GM18909 (cell line): ENCODE results near the gene CLIP1.
"Not testable (repeated sequence)": the region's sequence is repeated elsewhere in the genome, so short reads cannot be mapped to it uniquely, and the experiment has no call there.

Source experiments
- ATAC-seq: cut with Tn5 transposase; IDR thresholded peaks from one replicate; pipeline ENCODE4 v1.9.1; 2021; ENCODE audit warnings: mild to moderate bottlenecking; ENCODE audit not compliant: unreplicated experiment, poor library complexity

CLIP1 gene

DNA sequence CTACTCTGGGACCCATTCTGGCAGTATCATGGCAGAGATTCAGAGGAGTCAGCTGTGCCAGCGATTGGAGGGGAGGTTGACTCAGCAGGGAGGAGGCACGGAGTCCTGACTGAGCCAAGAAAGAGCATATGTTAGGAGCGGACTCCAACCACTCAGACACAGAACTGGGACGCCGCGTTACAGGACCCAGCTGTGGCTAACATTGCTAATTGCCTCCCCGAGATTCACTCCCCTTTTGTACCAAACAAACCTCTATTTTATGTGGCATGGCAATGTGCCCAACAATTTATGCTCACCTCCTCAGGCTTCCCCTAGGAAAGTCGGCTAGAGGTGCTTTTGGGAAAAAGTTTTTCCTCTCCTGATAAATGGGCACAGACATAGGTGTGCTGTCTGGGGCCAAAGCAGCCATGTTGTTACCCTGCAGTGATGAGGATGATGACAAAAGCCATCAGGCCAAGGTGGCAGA is 15.2 kb upstream of the CLIP1 start:
- ATAC-seq: no peak

DNA sequence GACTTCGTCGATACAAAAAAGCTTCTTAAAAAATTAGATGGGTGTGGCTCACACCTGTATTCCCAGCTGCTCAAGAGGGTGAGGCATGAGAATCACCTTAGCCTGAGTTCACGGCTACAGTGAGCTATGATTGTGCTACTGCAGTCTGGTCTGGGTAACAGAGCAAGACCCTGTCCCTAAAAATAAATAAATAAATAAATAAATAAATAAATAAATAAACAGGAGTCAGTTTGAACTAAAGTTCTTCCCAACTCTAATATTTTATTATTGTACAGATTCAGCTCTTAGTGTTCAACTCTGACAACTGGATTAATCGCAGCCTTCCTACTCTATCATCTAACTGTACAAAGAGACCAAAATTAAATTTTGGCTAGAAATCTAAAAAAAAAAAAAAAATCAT is 12.7 kb upstream of the CLIP1 start:
- no peak for ATAC-seq

DNA sequence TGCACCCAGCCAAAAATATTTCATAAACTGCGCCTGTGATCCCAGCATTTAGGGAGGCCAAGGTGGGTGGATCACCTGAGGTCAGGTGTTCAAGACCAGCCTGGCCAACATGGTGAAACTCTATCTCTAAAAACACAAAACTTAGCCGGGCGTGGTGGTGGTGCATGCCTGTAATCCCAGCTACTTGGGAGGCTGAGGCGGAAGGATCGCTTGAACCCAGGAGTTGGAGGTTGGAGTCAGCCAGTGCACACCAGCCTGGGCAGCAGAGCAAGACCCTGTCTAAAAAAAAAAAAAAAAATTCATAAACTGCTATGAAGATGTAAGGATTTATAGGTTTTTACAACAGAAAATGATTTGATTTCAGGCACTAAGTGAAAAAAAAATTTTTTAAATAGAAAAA is 6.6 kb upstream of the CLIP1 start:
- ATAC-seq: not testable (repeated sequence)

DNA sequence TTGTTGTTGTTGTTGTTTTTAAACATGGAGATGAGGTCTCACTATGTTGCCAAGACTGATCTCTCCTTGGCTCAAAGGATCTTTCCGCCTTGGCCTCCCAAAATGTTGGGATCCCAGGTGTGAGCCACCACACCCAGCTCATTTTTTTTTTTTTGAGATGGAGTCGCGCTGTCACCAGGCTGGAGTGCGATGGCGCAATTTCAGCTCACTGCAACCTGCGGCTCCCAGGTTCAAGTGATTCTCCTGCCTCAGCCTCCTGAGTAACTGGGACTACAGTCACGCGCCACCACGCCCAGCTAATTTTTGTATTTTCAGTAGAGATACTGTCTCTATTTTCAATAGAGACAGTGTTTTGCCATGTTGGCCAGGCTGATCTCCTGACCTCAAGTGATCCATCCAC is 4.9 kb upstream of the CLIP1 start:
- no peak for ATAC-seq

DNA sequence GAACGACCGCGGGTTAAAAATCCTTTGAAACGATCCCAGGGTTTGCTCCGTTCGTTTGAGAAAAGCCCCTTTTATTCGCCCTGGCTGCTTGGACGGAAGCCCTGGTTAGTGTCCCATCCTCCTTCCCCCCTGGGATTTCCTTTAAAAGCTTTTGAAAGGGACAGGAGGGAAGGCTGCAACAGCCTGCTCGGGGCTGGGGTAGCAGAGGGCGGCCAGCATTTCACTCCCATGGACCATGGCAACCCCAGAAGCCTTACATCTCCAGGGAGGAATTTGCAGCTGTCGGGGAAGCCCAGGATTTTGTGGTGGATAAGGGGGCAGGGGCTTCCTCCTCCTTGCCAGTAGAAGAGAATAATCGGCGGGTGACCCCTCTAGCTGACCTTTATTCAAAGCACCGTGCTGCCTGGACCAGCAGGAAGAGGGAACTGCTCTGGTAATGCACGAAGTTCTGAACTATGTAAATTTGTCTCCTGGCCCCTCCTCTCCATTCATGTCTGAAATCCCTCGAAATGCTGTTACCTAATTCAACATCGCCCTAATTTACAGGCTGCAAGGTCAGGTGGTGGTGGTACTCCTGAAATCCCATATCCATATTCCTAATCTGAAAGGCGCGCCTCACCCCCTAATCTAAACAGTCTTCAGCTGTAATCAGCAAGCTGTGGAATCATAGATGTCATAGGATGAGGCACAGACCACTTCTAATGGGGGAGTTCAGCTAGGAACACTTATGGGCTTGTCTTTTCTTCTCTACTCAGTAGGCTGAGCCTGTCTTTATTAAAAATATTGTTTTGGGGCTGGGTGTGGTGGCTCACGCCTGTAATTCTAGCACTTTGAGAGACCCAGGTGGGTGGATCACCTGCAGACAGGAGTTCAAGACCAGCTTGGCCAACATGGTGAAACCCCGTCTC is 1.0 kb upstream of the CLIP1 start:
- ATAC-seq: no peak

DNA sequence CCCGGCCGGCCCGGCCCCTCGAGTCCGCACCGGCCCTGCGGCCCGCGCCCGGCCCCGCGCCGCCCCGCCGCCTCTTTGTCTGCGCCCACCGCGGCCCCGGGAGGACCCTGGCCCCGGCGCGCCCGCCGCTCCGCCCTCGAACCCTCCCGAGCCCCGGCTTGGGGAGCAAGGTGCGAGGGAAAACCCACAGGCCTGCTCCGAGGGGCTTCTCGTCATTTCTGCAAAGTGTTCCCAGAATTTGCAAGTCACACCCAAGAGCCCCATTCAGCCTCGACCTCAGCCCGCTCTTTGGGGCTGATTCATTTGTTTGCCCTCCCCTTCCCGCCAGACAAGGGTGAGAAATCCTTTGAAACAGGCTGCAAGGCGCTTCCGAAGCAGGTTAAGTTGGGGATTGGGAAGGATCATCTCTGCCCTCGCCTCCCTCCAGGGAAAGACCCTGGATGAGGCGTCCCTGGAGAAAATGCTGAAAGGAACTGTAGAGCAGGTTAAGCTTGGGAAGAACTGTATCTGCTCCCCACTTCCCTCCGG is 325 bp upstream of the CLIP1 start:
- peak; percentile 3 for ATAC-seq

DNA sequence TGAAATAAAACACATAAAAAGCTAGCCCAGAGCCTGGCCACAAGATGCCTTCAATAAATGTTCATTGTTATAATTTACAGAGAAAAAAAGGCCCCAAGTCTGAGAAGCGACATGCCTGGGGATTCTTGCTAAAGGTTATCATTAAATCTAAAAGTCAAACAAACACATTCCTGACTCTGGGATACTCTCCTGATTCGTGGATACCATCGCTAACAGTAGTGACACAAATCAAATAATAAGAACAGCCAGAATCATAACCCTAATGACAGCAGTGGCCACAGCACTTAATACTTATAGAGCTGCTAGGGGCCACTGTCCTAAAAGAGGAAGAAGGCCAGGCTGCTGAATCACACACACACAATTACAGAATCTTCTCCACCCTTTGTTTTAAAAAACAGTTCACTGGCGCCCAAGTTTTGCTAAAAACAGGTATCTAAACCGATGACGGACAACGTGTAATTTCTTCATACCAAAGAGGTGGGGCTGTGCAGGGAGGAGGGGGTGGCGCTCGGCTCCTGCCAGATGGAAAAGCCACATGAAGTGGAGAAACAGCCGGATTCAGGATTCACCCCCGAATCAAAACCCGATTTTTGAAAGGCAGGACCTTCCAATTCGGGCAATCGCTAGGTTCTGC is 1.2 kb downstream of the CLIP1 start:
- no peak for ATAC-seq

DNA sequence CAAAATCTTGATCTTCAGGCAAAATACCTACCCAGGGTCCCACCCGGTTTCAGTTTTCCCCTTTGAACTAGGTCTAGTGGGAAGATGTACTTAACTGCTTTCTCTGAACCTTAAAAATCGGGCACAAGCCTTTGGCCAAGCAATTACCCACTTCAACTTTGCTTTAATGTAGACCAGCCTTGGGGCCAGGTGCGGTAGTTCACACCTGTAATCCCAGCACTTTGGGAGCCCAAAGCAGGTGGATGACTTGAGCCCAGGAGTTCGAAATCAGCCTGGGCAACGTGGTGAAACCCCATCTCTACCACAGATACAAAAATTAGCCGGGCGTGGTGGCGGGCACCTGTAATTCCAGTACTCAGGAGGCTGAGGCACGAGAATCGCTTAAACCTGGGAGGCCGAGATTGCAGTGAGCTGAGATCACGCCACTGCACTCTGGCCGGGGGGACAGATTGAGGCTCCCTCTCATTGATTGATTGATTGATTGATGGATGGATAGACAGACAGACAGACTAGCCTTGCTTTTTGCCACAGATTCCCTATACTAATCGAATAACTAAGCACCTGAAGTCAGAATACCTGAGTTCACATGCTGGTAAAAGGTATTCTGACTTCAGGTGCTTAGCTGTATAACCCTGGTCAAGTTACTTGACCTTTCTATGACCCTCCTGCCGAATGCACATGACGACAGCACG is 1.9 kb downstream of the CLIP1 start:
- no peak for ATAC-seq

DNA sequence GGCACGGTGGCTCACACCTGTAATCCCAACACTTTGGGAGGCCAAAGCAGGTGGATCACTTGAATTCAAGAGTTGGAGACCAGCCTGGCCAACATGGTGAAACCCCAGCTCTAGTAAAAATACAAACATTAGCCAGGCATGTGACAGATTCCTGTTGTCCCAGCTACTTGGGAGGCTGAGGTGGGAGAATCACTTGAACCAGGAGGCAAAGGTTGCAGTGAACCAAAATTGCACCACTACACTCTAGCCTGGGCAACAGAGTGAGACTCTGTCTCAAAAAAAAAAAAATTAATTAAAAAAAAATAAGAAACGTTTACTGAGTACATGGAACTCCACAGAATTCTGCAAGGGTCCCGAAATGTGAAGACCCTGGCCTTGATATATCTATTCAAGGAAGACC is 3.4 kb downstream of the CLIP1 start:
- not testable (repeated sequence) for ATAC-seq

DNA sequence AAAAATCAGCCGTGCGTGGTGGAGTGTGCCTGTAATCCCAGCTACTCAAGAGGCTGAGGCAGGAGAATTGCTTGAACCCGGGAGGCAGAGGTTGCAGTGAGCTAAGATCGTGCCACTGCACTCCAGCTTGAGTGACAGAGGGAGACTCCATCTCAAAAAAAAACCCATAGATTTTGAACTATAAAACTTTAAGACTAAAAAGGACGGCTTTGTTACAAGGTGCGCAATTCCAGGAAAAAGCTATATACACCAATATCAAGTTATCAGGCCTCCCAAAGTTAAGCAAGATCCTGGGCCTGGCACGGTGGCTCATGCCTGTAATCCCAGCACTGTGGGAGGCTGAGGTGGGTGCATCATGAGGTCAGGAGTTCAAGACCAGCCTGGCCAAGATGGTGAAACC is 6.8 kb downstream of the CLIP1 start:
- not testable (repeated sequence) for ATAC-seq

DNA sequence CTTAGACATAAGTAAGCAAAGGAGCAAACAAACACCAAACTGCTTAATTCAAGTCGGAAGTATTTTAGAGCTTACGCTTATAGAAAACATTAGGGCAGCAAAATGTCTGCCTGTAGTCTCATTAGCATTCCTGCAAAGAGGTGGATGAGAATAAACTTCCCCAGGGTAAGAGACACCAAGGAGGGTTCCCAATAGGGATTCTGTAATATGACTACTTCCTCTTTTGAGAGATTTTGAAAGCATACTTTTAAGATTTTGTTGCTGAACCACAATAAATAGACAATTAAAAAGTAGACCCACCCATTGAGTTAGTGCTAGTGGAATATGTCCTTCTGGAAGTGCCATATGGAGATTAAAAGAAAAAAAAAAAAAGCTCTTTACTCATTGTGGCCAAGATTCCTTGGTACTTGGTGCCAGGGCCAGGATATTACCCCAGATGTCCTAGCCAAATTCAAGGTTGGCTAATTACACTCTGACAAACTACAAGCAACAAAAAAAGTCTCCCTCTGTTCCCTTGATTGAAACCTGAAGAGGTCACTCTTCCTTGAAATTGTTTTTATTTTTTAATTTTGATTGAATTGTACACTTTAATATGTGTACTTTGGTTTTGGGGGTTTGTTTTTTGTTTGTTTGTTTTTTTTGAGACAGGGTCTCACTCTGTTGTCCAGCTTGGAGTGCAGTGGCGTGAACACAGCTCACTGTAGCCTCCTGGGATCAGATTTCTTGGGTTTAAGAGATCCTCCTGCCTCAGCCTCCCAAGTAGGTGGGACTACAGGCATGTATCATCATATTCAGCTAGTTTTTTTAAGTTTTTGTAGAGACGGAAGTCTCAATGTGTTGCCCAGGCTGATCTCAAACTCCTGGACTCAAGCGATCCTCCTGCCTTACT is 8.7 kb downstream of the CLIP1 start:
- no peak for ATAC-seq

DNA sequence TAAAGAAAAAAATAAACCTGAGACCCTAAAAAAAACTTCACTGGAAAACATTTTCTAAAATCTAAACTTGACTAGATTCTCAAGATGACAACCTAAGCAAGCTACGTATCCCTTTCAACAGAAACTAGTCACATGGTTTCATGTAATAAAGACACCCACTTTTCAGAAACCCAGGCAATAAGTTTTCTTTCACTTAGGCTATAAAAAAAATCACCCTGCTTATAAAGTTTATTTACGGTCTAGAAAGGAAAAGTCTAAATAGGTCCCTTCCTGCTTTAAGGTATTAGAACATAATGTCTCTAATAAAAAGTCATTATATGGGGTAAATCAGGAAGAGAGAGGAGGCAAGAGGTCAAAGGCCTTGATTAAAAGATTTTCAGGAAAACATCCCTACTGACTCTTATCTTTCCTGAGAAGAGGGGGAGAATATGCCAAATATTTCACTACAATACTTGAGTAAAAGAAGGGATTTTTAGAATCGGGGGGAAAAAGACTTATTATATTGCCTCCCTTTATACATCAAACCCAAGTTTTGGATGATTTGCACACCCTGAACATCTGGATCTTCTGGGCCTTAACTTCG is 9.5 kb downstream of the CLIP1 start:
- no peak for ATAC-seq

DNA sequence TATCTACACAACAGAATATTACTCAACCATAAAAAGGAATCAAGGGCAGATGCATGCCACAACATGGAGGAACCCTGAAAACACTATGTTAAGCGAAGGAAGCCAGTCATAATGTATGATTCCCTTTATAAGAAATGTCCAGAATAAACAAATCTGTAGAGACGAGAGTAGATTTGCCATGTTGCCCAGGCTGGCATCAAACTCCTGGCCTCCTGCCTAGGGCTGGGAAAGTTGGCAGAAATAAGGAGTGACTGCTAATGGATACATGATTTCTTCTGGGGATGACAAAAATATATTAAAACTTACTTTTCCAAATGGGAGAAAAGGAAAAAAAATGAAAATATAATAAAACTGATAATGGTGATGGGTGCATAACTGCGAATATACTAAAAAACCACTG is 10.9 kb downstream of the CLIP1 start:
- no peak for ATAC-seq

DNA sequence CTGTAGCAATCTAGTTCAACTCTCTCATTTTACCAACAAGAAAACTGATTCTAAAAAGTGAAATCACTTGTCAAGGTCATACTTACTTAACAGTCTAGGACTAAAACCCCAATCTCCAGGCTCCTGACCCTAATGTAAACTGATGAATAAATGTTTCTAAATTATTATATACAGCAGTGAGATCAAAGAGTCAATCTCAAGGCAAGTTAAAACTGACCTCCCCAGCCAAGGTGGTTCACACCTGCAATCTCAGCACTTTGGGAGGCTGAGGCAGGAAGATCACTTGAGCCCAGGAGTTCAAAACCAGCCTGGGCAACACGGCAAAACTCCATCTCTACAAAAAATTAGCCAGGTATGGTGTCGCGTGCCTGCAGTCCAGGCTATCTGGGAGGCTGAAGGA is 15.3 kb downstream of the CLIP1 start:
- ATAC-seq: no peak

DNA sequence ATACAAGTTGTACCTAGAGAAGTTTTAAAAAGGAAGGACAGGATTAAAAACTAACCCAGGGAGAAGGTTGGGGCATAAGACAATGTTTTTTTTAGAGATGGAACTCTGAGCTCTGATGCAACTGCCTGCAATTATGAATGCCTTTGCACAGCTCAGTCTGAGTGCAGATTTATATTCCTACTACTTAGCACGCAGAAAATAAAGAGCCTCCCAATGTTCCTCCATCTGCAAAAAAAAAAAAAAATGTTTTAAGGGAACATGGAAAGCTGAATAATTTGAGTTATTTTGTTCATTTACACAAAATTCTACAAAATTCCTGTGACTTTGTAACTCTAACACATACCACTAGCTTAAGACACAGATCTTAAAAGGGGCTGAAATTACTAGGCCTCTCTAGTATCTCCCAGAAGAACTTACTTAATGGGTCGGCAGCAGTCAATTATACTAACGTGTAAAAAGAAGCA is 15.7 kb downstream of the CLIP1 start:
- no peak for ATAC-seq

DNA sequence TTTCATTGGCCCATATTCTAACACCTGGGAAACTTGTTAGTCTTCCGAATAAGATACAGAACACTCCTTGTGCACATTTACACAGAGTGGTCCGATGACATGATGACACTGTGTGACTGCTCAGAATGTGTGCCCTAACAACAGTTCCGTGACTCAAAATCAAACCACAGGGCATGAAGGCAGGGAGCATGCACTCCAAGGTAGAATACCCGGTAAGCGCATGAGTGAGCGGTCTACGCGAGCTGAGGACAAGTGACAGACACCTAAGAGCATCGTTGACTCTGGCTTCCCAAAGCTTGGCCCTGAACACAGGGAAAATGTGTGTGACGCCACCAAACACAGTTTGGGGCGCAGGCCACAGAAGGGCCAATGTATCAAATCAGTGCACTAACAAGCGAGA is 18.6 kb downstream of the CLIP1 start:
- ATAC-seq: no peak

DNA sequence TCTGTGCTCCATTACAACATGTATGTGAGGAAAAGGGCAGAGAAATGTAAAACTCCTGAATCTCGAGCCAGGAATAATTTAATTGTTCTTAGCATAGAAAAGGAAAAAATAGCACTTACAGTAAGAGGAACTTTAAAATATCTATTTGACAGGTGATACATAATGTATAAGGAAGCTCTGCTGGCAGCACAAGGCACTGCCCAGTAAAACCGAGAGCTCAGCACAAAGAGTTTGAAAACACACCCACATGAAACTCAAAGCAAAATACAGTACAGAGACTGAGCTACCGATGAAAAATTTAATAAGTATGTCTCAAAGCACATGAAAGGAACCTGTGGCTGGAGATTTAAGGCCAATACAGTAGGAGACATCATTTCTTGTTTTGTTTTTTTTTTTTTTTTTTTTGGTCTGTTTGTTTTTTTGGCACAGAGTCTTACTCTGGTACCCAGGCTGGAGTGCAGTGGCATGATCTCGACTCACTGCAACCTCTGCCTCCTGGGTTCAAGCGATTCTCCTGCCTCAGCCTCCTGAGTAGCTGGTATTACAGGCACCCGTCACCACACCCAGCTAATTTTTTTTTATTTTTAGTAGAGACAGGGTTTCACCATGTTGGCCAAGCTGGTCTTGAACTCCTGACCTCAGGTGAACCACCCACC is 19.2 kb downstream of the CLIP1 start:
- no peak for ATAC-seq

DNA sequence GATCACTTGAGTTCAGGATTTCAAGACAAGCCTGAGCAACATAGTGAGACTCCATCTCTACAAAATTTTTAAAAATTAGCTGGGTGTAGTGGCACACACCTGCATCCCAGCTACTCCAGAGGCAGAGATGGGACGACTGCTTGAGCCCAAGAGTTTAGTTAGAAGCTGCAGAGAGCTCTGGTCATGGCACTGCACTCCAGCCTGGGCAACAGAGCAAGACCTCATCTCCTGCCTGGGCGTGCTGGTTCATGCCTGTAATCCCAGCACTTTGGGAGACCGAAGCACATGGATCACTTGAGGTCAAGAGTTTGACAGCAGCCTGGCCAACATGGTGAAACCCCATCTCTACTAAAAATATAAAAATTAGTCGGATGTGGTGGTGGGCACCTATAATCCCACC is 20.2 kb downstream of the CLIP1 start:
- no peak for ATAC-seq
